Right lobe of liver (tissue), 4 donors: ENCODE results near the gene RBPJL.

ENCODE experiments used
- POLR2A ChIP-seq: fragments of 450-650 bp; IDR thresholded peaks from one replicate; pipeline ENCODE4 v1.6.1; 2017; ENCODE audit warnings: antibody characterized with exemption, mild to moderate bottlenecking
- TF ChIP-seq, protein P1 (sequence below), 4 donors: fragments of 200-600 bp in 3 of 4; fragments of 450-650 bp in 1 of 4; IDR thresholded peaks; one replicate each; pipeline versions ENCODE4 v1.5.1 to v1.8.0; 2016 to 2022; ENCODE audit warnings: antibody characterized with exemption in 4 of 4, mild to moderate bottlenecking in 2 of 4
- donor health status: DM: no; HTN: no; CAD: no.
- donor health status: DM: no; HTN: no; CAD: no.
- donor health status: DM: no; HTN: yes; CAD: no.

DNA sequence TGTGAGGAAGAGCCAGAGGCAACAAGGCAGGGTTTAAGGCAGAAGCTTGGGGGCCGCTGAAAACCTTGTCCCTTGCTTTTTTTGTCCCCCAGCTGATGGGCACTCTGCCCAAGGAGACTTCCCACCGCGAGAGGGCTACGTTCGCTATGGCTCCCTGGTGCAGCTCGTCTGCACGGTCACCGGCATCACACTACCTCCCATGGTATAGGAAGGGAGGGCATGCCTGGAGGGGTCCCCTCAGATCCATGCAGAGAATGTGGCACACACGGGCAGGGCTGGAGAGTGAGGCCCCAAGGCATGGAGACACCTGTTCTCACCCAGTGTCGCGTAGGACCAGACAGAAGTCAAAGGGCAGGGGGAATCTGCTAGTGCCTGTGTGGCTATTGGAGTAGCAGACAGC is 7.3 kb downstream of the RBPJL start:
- TF ChIP-seq, protein P1, sequence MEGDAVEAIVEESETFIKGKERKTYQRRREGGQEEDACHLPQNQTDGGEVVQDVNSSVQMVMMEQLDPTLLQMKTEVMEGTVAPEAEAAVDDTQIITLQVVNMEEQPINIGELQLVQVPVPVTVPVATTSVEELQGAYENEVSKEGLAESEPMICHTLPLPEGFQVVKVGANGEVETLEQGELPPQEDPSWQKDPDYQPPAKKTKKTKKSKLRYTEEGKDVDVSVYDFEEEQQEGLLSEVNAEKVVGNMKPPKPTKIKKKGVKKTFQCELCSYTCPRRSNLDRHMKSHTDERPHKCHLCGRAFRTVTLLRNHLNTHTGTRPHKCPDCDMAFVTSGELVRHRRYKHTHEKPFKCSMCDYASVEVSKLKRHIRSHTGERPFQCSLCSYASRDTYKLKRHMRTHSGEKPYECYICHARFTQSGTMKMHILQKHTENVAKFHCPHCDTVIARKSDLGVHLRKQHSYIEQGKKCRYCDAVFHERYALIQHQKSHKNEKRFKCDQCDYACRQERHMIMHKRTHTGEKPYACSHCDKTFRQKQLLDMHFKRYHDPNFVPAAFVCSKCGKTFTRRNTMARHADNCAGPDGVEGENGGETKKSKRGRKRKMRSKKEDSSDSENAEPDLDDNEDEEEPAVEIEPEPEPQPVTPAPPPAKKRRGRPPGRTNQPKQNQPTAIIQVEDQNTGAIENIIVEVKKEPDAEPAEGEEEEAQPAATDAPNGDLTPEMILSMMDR (IDR thresholded peaks at IDR 0.05), result no peak
- TF ChIP-seq POLR2A, result no peak
